HG03460 (cell line): Measurements from ENCODE around the gene BRI3.
A peak's percentile ranks its signal among the peaks of the same experiment; 100 is the strongest.

Source experiments
- ATAC-seq: cut with Tn5 transposase; IDR thresholded peaks from one replicate; pipeline ENCODE4 v1.9.1; 2021; ENCODE audit not compliant: unreplicated experiment

BRI3 gene

GRCh38 chr7:98280791-98281756, at the start of gene BRI3:
TSS of gene BRI3 (plus strand) at chr7:98281686. CDS start at chr7:98281796, 110 bp downstream.
- peak; percentile 78 for ATAC-seq

DNA sequence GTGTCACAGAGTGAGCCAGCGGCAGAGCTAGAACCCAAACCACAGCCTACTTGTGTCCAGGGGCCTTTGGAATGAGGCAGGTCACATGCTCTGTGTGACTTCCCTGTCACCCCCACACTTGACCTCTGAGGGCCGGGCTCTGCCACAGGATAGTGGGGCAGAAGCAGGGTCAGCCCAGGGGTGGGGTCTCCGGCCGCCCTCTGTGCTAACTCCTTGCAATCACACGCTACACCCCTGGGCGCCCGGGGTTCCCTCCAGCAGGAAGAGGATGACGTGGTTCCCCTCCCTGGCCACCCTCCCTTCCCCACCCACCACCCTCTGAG, 49.3 kb upstream of the BRI3 start:
- no peak for ATAC-seq

- no peak for ATAC-seq
These were observed 48.7 kb upstream of the BRI3 start for GRCh38 chr7:98232799-98233198.

DNA sequence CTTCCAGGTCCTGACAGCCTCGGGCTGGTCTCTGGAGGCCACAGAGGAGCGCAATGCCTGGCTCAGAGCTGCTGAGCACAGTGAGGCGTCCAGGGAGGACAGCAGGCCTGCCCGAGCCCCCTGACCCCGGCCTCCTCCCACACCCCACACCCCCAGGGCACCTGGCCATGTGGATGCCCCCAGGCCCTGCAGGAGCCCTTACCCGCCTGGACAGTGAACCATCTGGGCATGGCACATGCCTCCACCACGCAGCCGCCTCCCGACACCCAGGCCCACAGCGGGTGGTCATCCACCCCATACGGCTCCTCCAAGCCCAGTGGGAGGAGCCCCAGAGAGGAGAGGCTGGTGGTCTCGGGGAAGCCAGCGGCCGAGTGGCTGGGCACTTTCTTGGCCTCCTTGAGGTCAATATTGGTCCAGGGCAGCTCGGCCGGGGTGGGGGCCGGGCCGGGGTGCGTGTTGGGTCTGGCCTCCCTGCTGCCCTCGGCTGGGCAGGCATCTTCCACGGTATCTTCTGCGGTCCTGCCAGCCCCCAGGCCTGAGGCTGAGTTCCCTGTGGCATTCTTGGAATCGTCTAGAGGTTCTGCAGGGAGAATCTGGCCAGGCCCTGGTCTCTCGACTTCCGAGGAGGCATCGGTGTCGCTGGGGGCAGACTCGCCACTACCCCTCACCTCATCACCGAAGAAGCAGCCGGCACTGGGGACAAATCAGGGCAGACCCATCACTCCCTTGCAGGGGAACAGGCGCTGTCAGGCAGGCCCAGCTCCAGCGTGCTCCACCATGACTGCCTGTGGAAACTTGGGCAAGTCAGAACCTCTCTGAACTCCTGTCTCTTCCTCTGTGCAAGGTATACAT, 48.0 kb upstream of the BRI3 start:
- ATAC-seq: no peak

DNA sequence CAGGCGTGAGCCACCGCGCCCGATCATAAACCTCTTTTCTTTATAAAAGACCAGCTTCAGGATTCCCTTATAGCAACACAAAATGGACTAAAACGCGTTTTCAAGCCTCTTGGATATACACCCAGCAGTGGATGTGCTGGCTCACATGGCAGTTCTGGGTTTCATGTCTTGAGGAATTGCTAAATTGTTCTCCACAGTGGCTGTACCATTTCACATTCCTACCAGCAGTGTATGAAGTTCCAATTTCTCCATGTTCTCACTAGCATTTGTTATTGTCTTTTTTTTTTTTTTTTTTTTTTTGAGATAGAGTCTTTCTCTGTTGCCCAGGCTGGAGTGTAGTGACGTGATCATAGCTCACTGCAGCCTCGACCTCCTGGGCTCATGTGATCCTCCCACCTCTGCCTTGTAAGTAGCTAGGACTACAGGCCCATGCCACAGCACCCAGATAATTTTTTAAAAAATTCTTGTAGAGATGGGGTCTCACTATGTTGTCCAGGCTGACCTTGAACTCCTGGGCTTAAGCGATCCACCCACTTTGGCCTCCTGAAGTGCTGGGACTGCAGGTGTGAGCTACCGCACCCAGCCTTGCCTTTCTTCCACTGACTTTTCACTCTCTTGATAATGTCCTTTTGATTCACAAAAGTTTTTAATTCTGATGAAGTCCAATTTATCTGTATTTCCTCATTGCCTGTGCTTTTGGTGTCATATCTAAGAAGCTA, 46.9 kb upstream of the BRI3 start:
- no peak for ATAC-seq

DNA sequence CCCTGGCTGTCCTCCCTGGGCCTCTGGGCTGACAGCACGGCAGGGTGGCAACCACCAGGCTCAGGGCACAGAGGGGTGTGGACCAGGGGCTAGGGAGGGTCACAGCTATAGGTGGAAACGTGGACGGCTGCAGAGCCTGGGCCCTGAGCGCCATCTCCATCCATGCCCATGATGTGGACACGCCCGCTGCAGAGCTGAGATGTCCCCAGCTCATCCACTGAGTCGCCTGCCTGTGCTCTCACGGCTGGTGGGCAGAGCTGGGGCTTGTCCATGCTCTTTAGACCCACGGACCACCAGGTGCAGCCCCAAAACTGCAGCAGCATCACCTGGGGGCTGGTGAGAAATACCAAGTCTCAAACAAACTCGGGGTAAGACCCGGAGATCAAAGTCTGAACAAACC, 45.6 kb upstream of the BRI3 start:
- ATAC-seq: no peak

GRCh38 chr7:98236355-98237185, 44.9 kb upstream of the BRI3 start:
- ATAC-seq: no peak

GRCh38 chr7:98238076-98238475, 43.4 kb upstream of the BRI3 start:
- ATAC-seq: no peak

GRCh38 chr7:98238976-98239375, 42.5 kb upstream of the BRI3 start:
- no peak for ATAC-seq

DNA sequence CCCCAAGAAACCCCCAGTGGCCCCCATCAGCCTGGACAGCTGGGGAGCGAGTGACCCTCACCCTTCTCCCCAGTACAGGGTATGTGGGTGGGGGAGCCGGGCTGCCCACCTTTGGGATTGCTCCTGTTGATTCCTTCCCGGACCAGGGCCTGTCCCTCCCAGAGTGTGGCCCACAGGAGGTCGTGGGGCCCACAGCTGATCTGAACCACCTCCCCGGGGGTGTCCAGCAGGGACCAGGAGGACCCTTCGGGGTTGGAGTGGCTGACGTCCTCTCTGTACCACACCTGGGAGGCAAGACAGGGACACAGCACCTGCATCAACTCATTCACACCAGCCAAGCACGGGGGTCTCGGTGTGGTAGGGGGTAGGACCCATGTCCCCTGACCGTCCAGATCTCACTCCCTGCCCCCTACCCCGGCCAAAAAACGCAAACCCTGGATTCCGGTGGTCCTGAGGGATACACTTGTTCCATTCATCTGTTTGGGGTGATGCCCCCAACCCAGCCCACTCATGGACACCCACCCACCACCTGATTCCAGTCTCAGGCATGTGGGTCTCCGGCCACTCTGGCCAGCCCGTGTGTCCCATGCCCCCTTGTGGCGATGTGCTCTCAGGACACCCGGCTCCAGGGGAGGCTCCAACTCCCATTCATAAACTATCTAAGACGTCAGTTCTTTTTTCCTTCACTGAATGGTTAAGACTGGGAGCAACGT, 40.4 kb upstream of the BRI3 start:
- no peak for ATAC-seq

GRCh38 chr7:98241674-98242241, 39.7 kb upstream of the BRI3 start:
- no peak for ATAC-seq

DNA sequence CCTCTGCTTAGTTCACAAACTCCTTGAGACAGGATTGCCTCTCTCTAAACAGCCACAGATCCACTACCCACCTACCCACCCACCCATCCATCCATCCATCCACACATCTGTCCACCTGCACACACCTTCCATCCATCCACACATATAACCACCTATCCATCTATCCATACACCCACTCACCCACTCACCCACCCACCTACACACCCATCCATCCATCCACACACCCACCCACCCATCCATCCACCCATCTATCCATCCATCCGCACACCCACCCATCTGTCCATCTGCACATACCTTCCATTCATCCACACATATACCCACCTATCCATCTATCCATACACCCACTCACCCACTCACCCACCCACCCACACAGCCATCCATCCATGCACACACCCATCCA, 39.1 kb upstream of the BRI3 start:
- no peak for ATAC-seq

DNA sequence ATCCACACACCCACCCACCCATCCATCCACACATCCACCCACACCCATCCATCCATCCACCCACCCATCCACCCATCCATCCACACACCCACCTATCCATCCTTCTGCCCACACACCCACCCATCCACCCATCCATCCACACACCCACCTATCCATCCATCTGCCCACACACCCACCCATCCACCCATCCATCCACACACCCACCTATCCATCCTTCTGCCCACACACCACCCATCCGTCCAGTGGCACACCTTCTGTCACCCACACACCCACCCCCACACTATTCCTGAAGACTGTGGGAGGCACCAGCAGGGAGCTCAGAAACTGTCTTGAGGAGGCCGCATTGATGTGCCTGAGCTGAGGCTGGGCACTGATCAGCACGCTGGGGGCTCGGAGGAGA, 38.6 kb upstream of the BRI3 start:
- ATAC-seq: no peak

DNA sequence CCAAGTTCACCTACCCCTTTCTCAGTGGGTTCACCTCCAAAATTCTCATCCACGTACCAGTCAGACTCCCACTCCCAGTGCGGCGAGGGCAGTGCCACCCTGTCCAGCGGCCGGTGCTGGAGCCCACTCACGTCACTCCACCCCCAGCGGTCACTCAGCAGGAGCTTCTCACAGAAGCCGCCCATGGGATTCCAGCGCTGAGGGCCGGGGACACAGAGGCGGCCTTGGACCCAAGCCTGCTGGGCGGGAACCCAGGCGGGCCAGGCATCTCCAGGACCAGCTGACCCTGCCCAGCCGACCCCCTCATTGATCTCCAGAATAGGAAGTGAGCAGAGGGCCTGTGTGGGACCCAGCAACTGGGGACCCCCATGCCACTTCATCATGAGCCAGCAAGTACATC, 36.6 kb upstream of the BRI3 start:
- ATAC-seq: no peak

DNA sequence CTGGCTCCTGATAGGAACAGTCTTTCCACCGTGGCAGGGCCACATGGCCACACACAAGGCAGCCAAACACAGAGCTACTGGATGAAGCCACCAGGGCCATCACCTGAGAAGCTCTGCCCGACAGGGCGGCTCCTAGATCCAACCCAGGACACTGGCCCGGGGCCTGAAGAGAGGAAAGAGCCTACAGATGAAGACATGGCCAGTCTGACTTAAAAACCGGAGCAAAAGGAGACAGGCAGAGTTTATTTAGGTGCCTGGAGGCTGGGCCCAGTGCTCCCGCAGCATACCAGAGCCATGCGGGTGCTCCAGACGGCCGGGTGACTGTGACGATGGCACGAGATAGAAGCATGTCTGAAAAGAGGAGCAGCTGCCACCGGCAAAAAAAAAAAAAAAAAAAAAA, 33.3 kb upstream of the BRI3 start:
- no peak for ATAC-seq

DNA sequence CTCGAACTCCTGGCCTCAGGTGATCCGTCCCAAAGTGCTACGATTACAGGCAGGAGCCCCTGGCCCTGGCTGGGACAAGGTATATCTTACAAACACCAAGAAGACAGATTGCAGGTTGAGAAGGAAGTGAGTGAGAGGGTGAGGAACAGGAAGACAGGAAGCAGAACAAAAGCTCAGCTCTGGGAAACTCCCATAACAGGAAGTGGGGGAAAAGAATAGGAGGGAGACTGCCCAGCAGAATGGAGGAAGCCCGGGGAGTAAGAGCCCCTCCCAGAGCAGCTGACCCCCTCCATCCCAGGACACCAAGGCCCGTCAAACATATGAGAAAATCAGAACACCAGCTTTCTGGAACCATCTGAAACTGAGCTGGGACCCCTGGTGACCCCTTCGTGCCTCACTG, 32.4 kb upstream of the BRI3 start:
- no peak for ATAC-seq

DNA sequence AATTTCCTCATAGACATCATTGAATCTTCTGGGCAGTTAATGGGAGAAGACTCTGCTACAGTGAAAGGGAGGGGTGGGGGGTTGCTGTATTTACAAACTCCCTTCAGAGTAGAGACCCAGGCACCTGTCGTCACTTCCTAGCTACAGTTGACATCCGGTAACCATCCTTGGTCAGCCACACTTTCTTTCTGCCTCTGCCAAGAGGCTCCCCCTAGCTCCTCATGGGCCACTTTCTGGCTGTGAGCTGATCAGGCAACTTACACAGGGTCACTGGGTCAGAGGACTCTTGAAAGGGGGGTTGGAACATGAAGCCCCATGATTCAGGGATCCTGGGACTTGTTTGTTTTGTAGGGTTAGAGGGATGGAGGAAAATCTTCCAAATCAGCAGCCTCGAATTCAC, 30.7 kb upstream of the BRI3 start:
- no peak for ATAC-seq

DNA sequence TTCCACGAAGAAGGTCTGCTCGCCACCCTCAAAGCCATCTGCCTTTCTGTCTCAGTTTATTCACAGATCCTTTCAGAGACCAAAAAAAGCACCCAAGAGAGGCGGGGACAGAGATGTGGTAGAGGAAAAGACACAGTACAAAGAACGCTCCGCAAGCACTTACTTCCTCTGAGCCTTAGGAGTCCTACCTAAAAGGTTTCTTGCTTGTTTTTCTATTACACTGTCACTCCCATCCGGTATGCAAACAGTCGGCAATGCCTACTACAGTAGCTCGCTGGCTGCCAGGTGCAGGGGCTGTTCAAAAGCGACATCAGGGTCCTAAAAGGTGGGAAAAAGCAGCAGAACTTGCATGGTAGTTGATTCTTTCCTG, 30.3 kb upstream of the BRI3 start:
- peak; percentile 25 for ATAC-seq

- ATAC-seq: peak; percentile 97
These were observed 29.7 kb upstream of the BRI3 start, which contains the start of gene TECPR1 for GRCh38 chr7:98251601-98252424. TSS of gene TECPR1 (minus strand) at chr7:98252232. CDS start at chr7:98246146, 6,086 bp downstream.
